ENCODE measurements around the gene ME3.

The ME3 gene

GRCh38 chr11:86610559-86611341 is 61.7 kb downstream of the ME3 start:
- WGBS, 2 donors (ENCODE audit: extremely low coverage in 2 of 2, insufficient read length in 2 of 2, insufficient replicate concordance in 1 of 2): no CpG with 5 or more reads among the region's 5 CpGs
- Histone ChIP-seq H3K23ac (ENCODE audit: low read depth, low read length, poor library complexity) (no peak overlapping the region), H3K79me1 (ENCODE audit: low read depth, low read length) (no peaks in the 10 kb centered on the region), H3K9ac (ENCODE audit: low read depth, low read length, poor library complexity) (no peak overlapping the region), H2BK15ac (ENCODE audit: low read length) (no peak overlapping the region), H4K8ac (ENCODE audit: low read depth, low read length) (no peak overlapping the region), H4K91ac (ENCODE audit: low read depth, low read length, poor library complexity) (no peak overlapping the region), H3K4me2 (ENCODE audit: insufficient read depth, low read length, poor library complexity, severe bottlenecking) (no peak overlapping the region), H3K4ac (ENCODE audit: low read length) (no peak overlapping the region), H3K36me3 (replicated peaks in 1 of 2; ENCODE audit: control insufficient read depth in 2 of 2, insufficient read depth in 2 of 2, low read length in 2 of 2) (peaks cover 0 to 2% of the 10 kb centered on the region in 2 donors), H2BK5ac (ENCODE audit: low read length) (no peak overlapping the region), H3K18ac (ENCODE audit: low read length) (peak overlapping the region; percentile 11), H2AK5ac (ENCODE audit: low read depth, low read length) (no peak overlapping the region), H2BK12ac (ENCODE audit: low read length) (no peak overlapping the region), H3K27me3 (ENCODE audit: control insufficient read depth in 3 of 3, insufficient read depth in 3 of 3, low read depth in 1 of 3, low read length in 3 of 3) (no peaks in the 10 kb centered on the region), H3K9me3 (replicated peaks in 1 of 2; ENCODE audit: control insufficient read depth in 2 of 2, insufficient read depth in 1 of 2, low read depth in 1 of 2, low read length in 2 of 2) (peaks cover 5 to 23% of the 10 kb centered on the region in 2 donors), H2BK120ac (ENCODE audit: low read depth, low read length) (no peak overlapping the region), H3K4me1 (ENCODE audit: control insufficient read depth in 2 of 2, insufficient read depth in 1 of 2, low read depth in 1 of 2, low read length in 2 of 2) (peaks cover 8 to 15% of the 10 kb centered on the region in 2 donors), H3K14ac (ENCODE audit: low read length) (no peak overlapping the region), H2AFZ (ENCODE audit: low read length) (peak overlapping the region; percentile 50), H3K27ac (replicated peaks; ENCODE audit: low read length) (peak overlapping the region; percentile 47), H3K4me3 (ENCODE audit: low read length in 2 of 2) (no peak overlapping the region)
- no peak for DNase-seq (ENCODE audit: low spot score)

DNA sequence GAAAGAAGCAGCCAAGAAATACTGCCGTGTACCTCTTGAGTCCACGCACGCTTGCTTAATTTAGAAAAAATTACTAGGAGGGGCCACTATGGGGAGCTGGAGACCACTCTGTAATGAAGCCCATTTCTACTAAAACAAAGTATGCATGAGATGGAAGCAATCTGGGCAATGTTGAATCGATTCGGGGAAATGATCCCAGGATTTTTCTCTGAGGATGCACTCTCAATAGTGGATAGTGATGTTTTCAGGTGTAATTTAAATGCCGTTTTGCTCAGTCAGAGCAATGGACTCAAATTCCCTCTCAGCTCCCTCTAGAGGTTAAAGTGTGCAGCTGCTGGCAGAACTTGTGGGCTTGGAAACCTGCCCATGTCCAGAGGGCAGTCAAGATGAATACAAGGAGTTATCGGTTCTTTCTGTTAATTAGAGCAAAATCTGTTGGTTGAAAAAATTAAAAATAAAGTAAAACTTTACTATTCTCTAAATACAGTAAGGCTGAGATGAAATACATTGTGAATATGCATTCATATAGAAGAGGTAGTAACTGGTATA is 64.1 kb downstream of the ME3 start:
- no peak for DNase-seq (ENCODE audit: low spot score)
- no peak overlapping the region for H2AK5ac ChIP-seq (ENCODE audit: low read depth, low read length)
- no peaks in the 10 kb centered on the region for H3K27me3 ChIP-seq (ENCODE audit: control insufficient read depth in 3 of 3, insufficient read depth in 3 of 3, low read depth in 1 of 3, low read length in 3 of 3)

DNA sequence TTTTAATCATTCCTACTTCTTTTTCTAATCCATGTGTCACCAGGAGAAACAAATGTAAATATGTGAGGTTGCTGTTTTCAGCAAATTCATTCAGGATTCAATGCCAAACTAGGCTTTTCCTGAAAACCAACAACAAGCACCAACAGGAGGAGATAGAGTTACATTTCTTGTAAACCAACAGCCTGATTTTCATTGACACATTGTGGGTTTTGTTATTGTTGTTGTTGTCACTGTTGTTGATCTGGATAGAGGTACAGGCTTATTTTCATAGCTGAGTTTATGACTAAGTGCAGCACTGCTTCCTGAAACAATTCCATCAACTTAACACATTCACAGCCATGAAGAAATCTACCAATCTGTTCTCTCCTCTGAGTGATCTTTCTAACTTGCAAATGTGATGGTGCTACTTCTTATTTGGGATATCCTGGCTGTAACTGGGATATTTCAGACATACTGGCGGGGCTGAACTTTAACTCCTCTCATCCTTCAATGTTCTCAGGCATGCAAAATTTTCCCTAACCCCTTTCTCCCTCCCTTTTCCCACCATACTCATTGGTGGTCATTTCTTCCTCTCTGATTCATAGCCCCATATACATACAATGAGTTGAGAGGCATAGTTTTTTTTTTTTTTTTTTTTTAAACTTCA is 65.5 kb downstream of the ME3 start:
- H3K9ac ChIP-seq (ENCODE audit: low read depth, low read length, poor library complexity): no peak overlapping the region
- no peak overlapping the region for H2BK15ac ChIP-seq (ENCODE audit: low read length)
- no peak overlapping the region for H3K4me2 ChIP-seq (ENCODE audit: insufficient read depth, low read length, poor library complexity, severe bottlenecking)
- H3K27ac ChIP-seq (replicated peaks; ENCODE audit: low read length): peak overlapping the region; percentile 39
- peaks cover 0 to 11% of the 10 kb centered on the region in 2 donors for H3K9me3 ChIP-seq (replicated peaks in 1 of 2; ENCODE audit: control insufficient read depth in 2 of 2, insufficient read depth in 1 of 2, low read depth in 1 of 2, low read length in 2 of 2)
- no peak overlapping the region for H2BK5ac ChIP-seq (ENCODE audit: low read length)
- no peak for DNase-seq (ENCODE audit: low spot score)
- no peaks in the 10 kb centered on the region for H3K27me3 ChIP-seq (ENCODE audit: control insufficient read depth in 3 of 3, insufficient read depth in 3 of 3, low read depth in 1 of 3, low read length in 3 of 3)
- H2BK12ac ChIP-seq (ENCODE audit: low read length): no peak overlapping the region
- H3K23ac ChIP-seq (ENCODE audit: low read depth, low read length, poor library complexity): no peak overlapping the region
- no peaks in the 10 kb centered on the region for H3K36me3 ChIP-seq (replicated peaks in 1 of 2; ENCODE audit: control insufficient read depth in 2 of 2, insufficient read depth in 2 of 2, low read length in 2 of 2)
- peak overlapping the region; percentile 2 for H2AFZ ChIP-seq (ENCODE audit: low read length)
- no peak overlapping the region for H4K91ac ChIP-seq (ENCODE audit: low read depth, low read length, poor library complexity)
- H3K4me3 ChIP-seq (ENCODE audit: low read length in 2 of 2): no peak overlapping the region
- no peak overlapping the region for H4K8ac ChIP-seq (ENCODE audit: low read depth, low read length)
- WGBS, 2 donors (ENCODE audit: extremely low coverage in 2 of 2, insufficient read length in 2 of 2, insufficient replicate concordance in 1 of 2): no CpG with 5 or more reads among the region's 1 CpG
- H3K18ac ChIP-seq (ENCODE audit: low read length): no peak overlapping the region
- H3K4ac ChIP-seq (ENCODE audit: low read length): no peak overlapping the region
- peaks cover 8 to 15% of the 10 kb centered on the region in 2 donors for H3K4me1 ChIP-seq (ENCODE audit: control insufficient read depth in 2 of 2, insufficient read depth in 1 of 2, low read depth in 1 of 2, low read length in 2 of 2)
- no peaks in the 10 kb centered on the region for H3K79me1 ChIP-seq (ENCODE audit: low read depth, low read length)
- no peak overlapping the region for H2AK5ac ChIP-seq (ENCODE audit: low read depth, low read length)
- H2BK120ac ChIP-seq (ENCODE audit: low read depth, low read length): no peak overlapping the region
- H3K14ac ChIP-seq (ENCODE audit: low read length): no peak overlapping the region

More for the DNA sequence above, 64.1 kb downstream of the ME3 start:
- H3K4ac ChIP-seq (ENCODE audit: low read length): no peak overlapping the region
- H4K8ac ChIP-seq (ENCODE audit: low read depth, low read length): no peak overlapping the region
- no peak overlapping the region for H4K91ac ChIP-seq (ENCODE audit: low read depth, low read length, poor library complexity)
- no peaks in the 10 kb centered on the region for H3K36me3 ChIP-seq (replicated peaks in 1 of 2; ENCODE audit: control insufficient read depth in 2 of 2, insufficient read depth in 2 of 2, low read length in 2 of 2)
- no peak overlapping the region for H3K18ac ChIP-seq (ENCODE audit: low read length)
- H3K4me2 ChIP-seq (ENCODE audit: insufficient read depth, low read length, poor library complexity, severe bottlenecking): no peak overlapping the region
- H3K79me1 ChIP-seq (ENCODE audit: low read depth, low read length): no peaks in the 10 kb centered on the region
- peaks cover 0 to 11% of the 10 kb centered on the region in 2 donors for H3K9me3 ChIP-seq (replicated peaks in 1 of 2; ENCODE audit: control insufficient read depth in 2 of 2, insufficient read depth in 1 of 2, low read depth in 1 of 2, low read length in 2 of 2)
- H3K4me3 ChIP-seq (ENCODE audit: low read length in 2 of 2): no peak overlapping the region
- no peak overlapping the region for H3K14ac ChIP-seq (ENCODE audit: low read length)
- no peak overlapping the region for H3K9ac ChIP-seq (ENCODE audit: low read depth, low read length, poor library complexity)
- H2BK5ac ChIP-seq (ENCODE audit: low read length): no peak overlapping the region
- H2BK120ac ChIP-seq (ENCODE audit: low read depth, low read length): no peak overlapping the region
- H2BK15ac ChIP-seq (ENCODE audit: low read length): no peak overlapping the region
- no CpG with 5 or more reads among the region's 7 CpGs for whole genome bisulfite sequencing, 2 donors (ENCODE audit: extremely low coverage in 2 of 2, insufficient read length in 2 of 2, insufficient replicate concordance in 1 of 2)
- no peak overlapping the region for H3K27ac ChIP-seq (replicated peaks; ENCODE audit: low read length)
- H3K4me1 ChIP-seq (ENCODE audit: control insufficient read depth in 2 of 2, insufficient read depth in 1 of 2, low read depth in 1 of 2, low read length in 2 of 2): peaks cover 8 to 15% of the 10 kb centered on the region in 2 donors
- H3K23ac ChIP-seq (ENCODE audit: low read depth, low read length, poor library complexity): no peak overlapping the region
- no peak overlapping the region for H2BK12ac ChIP-seq (ENCODE audit: low read length)
- no peak overlapping the region for H2AFZ ChIP-seq (ENCODE audit: low read length)

DNA sequence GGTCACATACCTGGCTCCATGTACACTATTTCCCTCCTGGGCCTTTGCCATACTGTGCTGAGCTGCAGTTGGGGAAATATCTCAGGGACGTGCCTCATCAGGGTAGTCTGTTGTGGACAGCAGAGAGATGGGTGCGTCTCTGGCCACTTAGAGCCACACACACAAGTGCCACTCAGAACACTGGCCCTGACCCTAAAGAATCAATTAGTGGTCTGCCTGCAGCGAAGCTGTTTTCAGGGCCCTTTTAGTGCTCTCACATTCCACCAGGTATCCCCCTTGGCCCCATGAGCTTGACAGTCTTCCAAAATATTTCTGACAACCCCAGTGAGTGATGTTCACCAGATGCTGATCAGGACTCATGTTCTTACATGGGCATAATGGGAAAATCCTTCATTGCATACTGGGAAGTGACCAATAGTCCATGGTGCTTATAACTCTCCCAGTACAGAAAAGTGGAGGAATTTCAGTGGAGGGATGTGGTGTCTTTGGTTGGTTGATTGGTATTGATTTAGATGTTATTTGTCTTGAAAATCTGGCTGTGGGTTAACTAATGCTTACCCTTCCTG is 66.1 kb downstream of the ME3 start:
- H3K4me3 ChIP-seq (ENCODE audit: low read length in 2 of 2): no peak overlapping the region
- H3K23ac ChIP-seq (ENCODE audit: low read depth, low read length, poor library complexity): no peak overlapping the region
- H3K4ac ChIP-seq (ENCODE audit: low read length): no peak overlapping the region
- WGBS, 2 donors (ENCODE audit: extremely low coverage in 2 of 2, insufficient read length in 2 of 2, insufficient replicate concordance in 1 of 2): no CpG with 5 or more reads among the region's 3 CpGs
- no peak overlapping the region for H3K9ac ChIP-seq (ENCODE audit: low read depth, low read length, poor library complexity)
- H3K4me2 ChIP-seq (ENCODE audit: insufficient read depth, low read length, poor library complexity, severe bottlenecking): no peak overlapping the region
- no peak overlapping the region for H3K14ac ChIP-seq (ENCODE audit: low read length)
- H3K36me3 ChIP-seq (replicated peaks in 1 of 2; ENCODE audit: control insufficient read depth in 2 of 2, insufficient read depth in 2 of 2, low read length in 2 of 2): no peaks in the 10 kb centered on the region
- no peak overlapping the region for H2BK12ac ChIP-seq (ENCODE audit: low read length)
- H3K4me1 ChIP-seq (ENCODE audit: control insufficient read depth in 2 of 2, insufficient read depth in 1 of 2, low read depth in 1 of 2, low read length in 2 of 2): peaks cover 8 to 15% of the 10 kb centered on the region in 2 donors
- H3K27ac ChIP-seq (replicated peaks; ENCODE audit: low read length): peak overlapping the region; percentile 39
- H3K27me3 ChIP-seq (ENCODE audit: control insufficient read depth in 3 of 3, insufficient read depth in 3 of 3, low read depth in 1 of 3, low read length in 3 of 3): no peaks in the 10 kb centered on the region
- peak overlapping the region; percentile 19 for H2BK5ac ChIP-seq (ENCODE audit: low read length)
- no peak for DNase-seq (ENCODE audit: low spot score)
- H4K91ac ChIP-seq (ENCODE audit: low read depth, low read length, poor library complexity): no peak overlapping the region
- H3K79me1 ChIP-seq (ENCODE audit: low read depth, low read length): no peaks in the 10 kb centered on the region
- H2BK15ac ChIP-seq (ENCODE audit: low read length): no peak overlapping the region
- H2AFZ ChIP-seq (ENCODE audit: low read length): peak overlapping the region; percentile 2
- H4K8ac ChIP-seq (ENCODE audit: low read depth, low read length): no peak overlapping the region
- H2AK5ac ChIP-seq (ENCODE audit: low read depth, low read length): peak overlapping the region; percentile 24
- H3K18ac ChIP-seq (ENCODE audit: low read length): peak overlapping the region; percentile 82
- H2BK120ac ChIP-seq (ENCODE audit: low read depth, low read length): no peak overlapping the region
- H3K9me3 ChIP-seq (replicated peaks in 1 of 2; ENCODE audit: control insufficient read depth in 2 of 2, insufficient read depth in 1 of 2, low read depth in 1 of 2, low read length in 2 of 2): peaks cover 0 to 11% of the 10 kb centered on the region in 2 donors

Data from neuronal stem cell (in vitro differentiated cells).